ENCODE data around the gene ANAPC13. TPM values are rescaled to one million over a fixed set of nuclear protein-coding genes. Genes with fewer than 3 reads are reported as not detected.

Gene ANAPC13
- total and polyA plus RNA-seq, 8 donors = 63.5 to 103 (median 85.5) TPM

DNA sequence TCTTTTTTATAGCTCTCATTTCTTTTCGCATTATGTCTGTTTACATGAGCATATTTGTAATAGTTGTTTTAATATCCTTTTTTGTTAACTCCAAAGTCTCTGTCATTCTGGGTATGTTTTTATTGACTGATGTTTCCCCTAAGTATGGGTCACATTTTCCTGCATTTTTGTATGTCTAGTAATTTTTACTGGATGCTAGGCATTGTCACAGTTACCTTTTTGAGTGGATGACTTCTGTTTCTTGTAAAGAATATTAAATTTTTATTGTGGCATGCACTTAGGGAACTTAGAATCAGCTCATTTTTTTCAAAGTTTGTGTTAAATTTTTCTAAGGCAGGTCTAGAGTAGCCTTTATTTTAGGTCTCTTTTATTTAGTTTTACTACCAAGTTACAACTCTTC, 40.7 kb downstream of the ANAPC13 start:
- TF ChIP-seq, protein P1, sequence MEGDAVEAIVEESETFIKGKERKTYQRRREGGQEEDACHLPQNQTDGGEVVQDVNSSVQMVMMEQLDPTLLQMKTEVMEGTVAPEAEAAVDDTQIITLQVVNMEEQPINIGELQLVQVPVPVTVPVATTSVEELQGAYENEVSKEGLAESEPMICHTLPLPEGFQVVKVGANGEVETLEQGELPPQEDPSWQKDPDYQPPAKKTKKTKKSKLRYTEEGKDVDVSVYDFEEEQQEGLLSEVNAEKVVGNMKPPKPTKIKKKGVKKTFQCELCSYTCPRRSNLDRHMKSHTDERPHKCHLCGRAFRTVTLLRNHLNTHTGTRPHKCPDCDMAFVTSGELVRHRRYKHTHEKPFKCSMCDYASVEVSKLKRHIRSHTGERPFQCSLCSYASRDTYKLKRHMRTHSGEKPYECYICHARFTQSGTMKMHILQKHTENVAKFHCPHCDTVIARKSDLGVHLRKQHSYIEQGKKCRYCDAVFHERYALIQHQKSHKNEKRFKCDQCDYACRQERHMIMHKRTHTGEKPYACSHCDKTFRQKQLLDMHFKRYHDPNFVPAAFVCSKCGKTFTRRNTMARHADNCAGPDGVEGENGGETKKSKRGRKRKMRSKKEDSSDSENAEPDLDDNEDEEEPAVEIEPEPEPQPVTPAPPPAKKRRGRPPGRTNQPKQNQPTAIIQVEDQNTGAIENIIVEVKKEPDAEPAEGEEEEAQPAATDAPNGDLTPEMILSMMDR (IDR thresholded peaks at IDR 0.05) = no peak
- Histone ChIP-seq H3K36me3 (no peaks in the 10 kb centered on the region), H3K4me1 (peaks cover 0 to 11% of the 10 kb centered on the region in 2 donors), H3K4me3 (no peak overlapping the region), H3K27ac (no peak overlapping the region), H3K27me3 (no peaks in the 10 kb centered on the region), H3K9me3 (no peaks in the 10 kb centered on the region)
- ATAC-seq (no peak), DNase-seq (no peak)
- intact Hi-C loops (cut with DNase I) = no loop called here

- TF ChIP-seq, protein P1 (IDR thresholded peaks at IDR 0.05) = no peak
- H3K4me3 ChIP-seq = no peak overlapping the region
- peaks cover 0 to 8% of the 10 kb centered on the region in 2 donors for H3K4me1 ChIP-seq
- no peak for ATAC-seq
- peak in 1 of 4 donors; percentile 50 for DNase-seq
- H3K27ac ChIP-seq = no peak overlapping the region
- no peaks in the 10 kb centered on the region for H3K9me3 ChIP-seq
- no peaks in the 10 kb centered on the region for H3K36me3 ChIP-seq
- intact Hi-C loops (cut with DNase I) = no loop called here
- no peaks in the 10 kb centered on the region for H3K27me3 ChIP-seq
Measured at GRCh38 chr3:134441821-134442220, 44.0 kb downstream of the ANAPC13 start.

- no peaks in the 10 kb centered on the region for H3K36me3 ChIP-seq
- TF ChIP-seq, protein P1 (IDR thresholded peaks at IDR 0.05) = no peak
- H3K27ac ChIP-seq = no peak overlapping the region
- intact Hi-C loops (cut with DNase I) = no loop called here
- no peaks in the 10 kb centered on the region for H3K27me3 ChIP-seq
- DNase-seq (no peak), ATAC-seq (no peak)
- peaks cover 0 to 6% of the 10 kb centered on the region in 2 donors for H3K4me1 ChIP-seq
- H3K9me3 ChIP-seq = no peaks in the 10 kb centered on the region
- H3K4me3 ChIP-seq = no peak overlapping the region
Measured at GRCh38 chr3:134441321-134441720, 44.5 kb downstream of the ANAPC13 start.

GRCh38 chr3:134437211-134437752, 48.5 kb downstream of the ANAPC13 start:
- Histone ChIP-seq H3K36me3 (no peaks in the 10 kb centered on the region), H3K27ac (no peak overlapping the region), H3K27me3 (no peaks in the 10 kb centered on the region), H3K4me3 (no peak overlapping the region), H3K9me3 (no peaks in the 10 kb centered on the region), H3K4me1 (no peaks in the 10 kb centered on the region)
- intact Hi-C loops (cut with DNase I) = no loop called here
- ATAC-seq (no peak), DNase-seq (no peak)
- TF ChIP-seq, protein P1 (IDR thresholded peaks at IDR 0.05) = no peak

GRCh38 chr3:134432236-134432635, 53.5 kb downstream of the ANAPC13 start:
- H3K36me3 ChIP-seq = no peaks in the 10 kb centered on the region
- H3K27me3 ChIP-seq = no peaks in the 10 kb centered on the region
- H3K27ac ChIP-seq = no peak overlapping the region
- intact Hi-C loops (cut with DNase I) = no loop called here
- no peaks in the 10 kb centered on the region for H3K4me1 ChIP-seq
- no peak overlapping the region for H3K4me3 ChIP-seq
- ATAC-seq (no peak), DNase-seq (no peak)
- H3K9me3 ChIP-seq = no peaks in the 10 kb centered on the region
- TF ChIP-seq, protein P1 (IDR thresholded peaks at IDR 0.05) = no peak
